HEK293 (cell line): Measurements from ENCODE around the gene WRAP73.

ENCODE experiments used
- CTCF ChIA-PET: fragments of 350-600 bp; formaldehyde crosslinking; extraction: SDS; loops from one replicate; lab custom pipeline; 2021; ENCODE audit warnings: antibody characterized with exemption; lab: Yijun Ruan, JAX
- POLR2A ChIA-PET: fragments of 300-600 bp; formaldehyde crosslinking; extraction: SDS; loops from one replicate; lab custom pipeline; 2020; ENCODE audit warnings: antibody characterized with exemption, inconsistent platforms; lab: Yijun Ruan, JAX
- H3K27ac ChIP-seq: fragments of 200-500 bp; sonication (Bioruptor generic); 2 replicates; pipeline ENCODE4 v1.5.1; 2014; ENCODE audit warnings: low read depth, low read length, control low read depth, inconsistent platforms; ENCODE audit errors: extremely low read depth
- H3K36me3 ChIP-seq, 2 experiments: fragments of 200-500 bp in 1 of 2; sonication (Bioruptor generic) in 1 of 2; 1 replicate in 1 of 2; 2 replicates in 1 of 2; pipeline ENCODE4 v1.5.1; 2014 to 2017; ENCODE audit warnings: inconsistent platforms in 2 of 2, low read length in 2 of 2; ENCODE audit not compliant: control insufficient read depth in 2 of 2, insufficient read depth in 1 of 2
- H3K4me1 ChIP-seq: fragments of 200-500 bp; sonication (Bioruptor generic); 2 replicates; pipeline ENCODE4 v1.5.1; 2014; ENCODE audit warnings: mild to moderate bottlenecking, low read length, inconsistent platforms; ENCODE audit not compliant: control insufficient read depth, insufficient read depth
- H3K4me3 ChIP-seq: 2 replicates; pipeline ENCODE4 v1.5.1; 2011; ENCODE audit warnings: low read depth, mild to moderate bottlenecking, control low read depth, low read length, moderate library complexity
- H3K9me3 ChIP-seq: fragments of 200-500 bp; sonication (Bioruptor generic); 2 replicates; pipeline ENCODE4 v1.5.1; 2014; ENCODE audit warnings: low read depth, low read length, inconsistent platforms; ENCODE audit not compliant: control insufficient read depth, insufficient read depth
- EGR2 ChIP-seq: fragments of 450-650 bp; formaldehyde crosslinking; IDR thresholded peaks from 2 replicates; pipeline ENCODE4 v1.5.1; 2016; ENCODE audit warnings: low read depth, missing biosample characterization, missing genetic modification characterization
- GLIS1 ChIP-seq: fragments of 450-650 bp; formaldehyde crosslinking; IDR thresholded peaks from 2 replicates; pipeline ENCODE4 v1.5.1; 2016; ENCODE audit warnings: missing biosample characterization, missing genetic modification characterization
- GLIS2 ChIP-seq: fragments of 450-650 bp; formaldehyde crosslinking; IDR thresholded peaks from 2 replicates; pipeline ENCODE4 v1.5.1; 2016; ENCODE audit warnings: missing biosample characterization, missing genetic modification characterization
- HIC1 ChIP-seq: fragments of 450-650 bp; formaldehyde crosslinking; IDR thresholded peaks from 2 replicates; pipeline ENCODE4 v1.5.1; 2016; ENCODE audit warnings: missing biosample characterization, missing genetic modification characterization
- SCRT2 ChIP-seq: fragments of 450-650 bp; formaldehyde crosslinking; IDR thresholded peaks from 2 replicates; pipeline ENCODE4 v1.5.1; 2016; ENCODE audit warnings: missing biosample characterization, missing genetic modification characterization
- ZFP3 ChIP-seq: fragments of 450-650 bp; formaldehyde crosslinking; IDR thresholded peaks from 2 replicates; pipeline ENCODE4 v1.5.1; 2016; ENCODE audit warnings: low read depth, missing biosample characterization, missing genetic modification characterization
- ZIC2 ChIP-seq: fragments of 450-650 bp; formaldehyde crosslinking; IDR thresholded peaks from 2 replicates; pipeline ENCODE4 v1.5.1; 2016; ENCODE audit warnings: missing biosample characterization, missing genetic modification characterization
- ZNF138 ChIP-seq: fragments of 450-650 bp; formaldehyde crosslinking; IDR thresholded peaks from 2 replicates; pipeline ENCODE4 v1.5.1; 2016; ENCODE audit warnings: missing biosample characterization, missing genetic modification characterization, borderline replicate concordance
- ZNF169 ChIP-seq: fragments of 450-650 bp; formaldehyde crosslinking; IDR thresholded peaks from 2 replicates; pipeline ENCODE4 v1.5.1; 2016; ENCODE audit warnings: missing biosample characterization, missing genetic modification characterization
- ZNF2 ChIP-seq: fragments of 450-650 bp; formaldehyde crosslinking; IDR thresholded peaks from 2 replicates; pipeline ENCODE4 v1.5.1; 2016; ENCODE audit warnings: missing biosample characterization, missing genetic modification characterization
- ZNF335 ChIP-seq: fragments of 450-650 bp; formaldehyde crosslinking; conservative IDR thresholded peaks from 2 replicates; pipeline ENCODE4 v1.5.1; 2016; ENCODE audit warnings: missing biosample characterization, missing genetic modification characterization
- ZNF571 ChIP-seq: fragments of 450-650 bp; formaldehyde crosslinking; IDR thresholded peaks from 2 replicates; pipeline ENCODE4 v1.5.0; 2017; ENCODE audit warnings: missing biosample characterization, missing genetic modification characterization
- ZNF596 ChIP-seq: fragments of 450-650 bp; IDR thresholded peaks from 2 replicates; pipeline ENCODE4 v1.5.0; 2018; ENCODE audit warnings: missing biosample characterization, mild to moderate bottlenecking, missing genetic modification characterization, moderate library complexity
- ZXDB ChIP-seq: fragments of 450-650 bp; formaldehyde crosslinking; IDR thresholded peaks from 2 replicates; pipeline ENCODE4 v1.5.1; 2016; ENCODE audit warnings: missing biosample characterization, missing genetic modification characterization

WRAP73 gene

GRCh38 chr1:3674100-3675094 is 24.5 kb upstream of the WRAP73 start:
- ChIA-PET CTCF (no interaction called here), POLR2A (no interaction called here)
- Histone ChIP-seq H3K27ac (no peak overlapping the region), H3K4me3 (no peak overlapping the region), H3K9me3 (no peaks in the 10 kb centered on the region), H3K4me1 (no peaks in the 10 kb centered on the region), H3K36me3 (no peaks in the 10 kb centered on the region)
- TF ChIP-seq ZNF2 (tag by site-specific recombination), result no peak
- no peak for TF ChIP-seq ZNF335 (tag by site-specific recombination)
- peak; percentile 91 for TF ChIP-seq ZIC2 (tag by site-specific recombination)
- peak; percentile 5; the same call in 1 of the 2 replicates for TF ChIP-seq GLIS2 (tag by site-specific recombination)
- TF ChIP-seq EGR2 (tag by site-specific recombination), result peak; percentile 31; the same call in 1 of the 2 replicates
- TF ChIP-seq ZNF169 (tag by site-specific recombination), result no peak
- peak; percentile 50; the same call in 1 of the 2 replicates for TF ChIP-seq GLIS1
- TF ChIP-seq ZNF596 (tag by site-specific recombination), result no peak
- TF ChIP-seq ZNF138 (tag by site-specific recombination), result no peak

DNA sequence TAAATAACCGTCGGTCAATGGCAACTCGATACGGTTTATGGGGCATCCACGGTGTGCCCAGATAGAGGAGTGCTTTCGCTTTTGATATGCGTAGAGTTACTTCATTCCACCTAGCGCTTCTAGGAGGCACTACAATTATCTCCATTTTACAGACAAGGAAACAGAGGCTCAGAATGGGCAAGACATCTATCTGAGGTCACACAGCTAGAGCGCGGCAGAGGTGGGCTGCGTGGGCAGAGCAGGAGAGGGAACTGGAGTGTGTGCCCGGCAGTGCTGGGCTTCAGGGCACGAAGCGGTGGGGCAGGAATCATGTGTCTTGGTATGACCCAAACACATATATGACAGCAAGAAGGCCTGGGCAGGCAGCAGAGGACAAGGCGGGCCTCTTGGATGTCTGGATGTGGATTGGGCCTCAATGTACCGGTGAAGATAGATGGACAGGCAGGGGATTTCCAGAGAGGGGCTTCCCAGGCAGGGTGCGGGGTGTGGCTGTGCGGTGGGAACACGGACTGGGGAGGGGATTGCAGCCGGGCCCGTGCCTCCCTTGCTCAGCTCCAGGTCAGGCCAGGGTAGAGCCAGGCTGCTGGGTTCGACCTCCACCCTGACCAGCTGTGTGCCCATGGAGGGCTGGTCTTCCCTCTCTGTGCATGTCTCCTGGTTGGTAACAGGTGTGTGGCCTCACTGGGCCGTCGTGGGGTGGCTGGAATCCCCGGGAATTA is 23.6 kb upstream of the WRAP73 start:
- ChIA-PET CTCF (no interaction called here), POLR2A (no interaction called here)
- H3K4me1 ChIP-seq, result peaks cover under 1% of the 10 kb centered on the region; the same call in 1 of the 2 replicates
- no peaks in the 10 kb centered on the region for H3K9me3 ChIP-seq
- H3K27ac ChIP-seq, result no peak overlapping the region
- TF ChIP-seq SCRT2 (tag by site-specific recombination) (0 out of 2 replicates have a peak, but pooled peaks have one; percentile 27), ZFP3 (no peak)
- H3K4me3 ChIP-seq, result no peak overlapping the region
- H3K36me3 ChIP-seq, result no peaks in the 10 kb centered on the region

- peaks cover 2% of the 10 kb centered on the region; the same call in 1 of the 2 replicates for H3K4me1 ChIP-seq
- no peaks in the 10 kb centered on the region for H3K36me3 ChIP-seq
- H3K9me3 ChIP-seq, result no peaks in the 10 kb centered on the region
- ChIA-PET CTCF (no interaction called here), POLR2A (no interaction called here)
- H3K4me3 ChIP-seq, result no peak overlapping the region
- no peak overlapping the region for H3K27ac ChIP-seq
- TF ChIP-seq HIC1 (tag by site-specific recombination) (peak; percentile 52; the same call in 1 of the 2 replicates), EGR2 (tag by site-specific recombination) (0 out of 2 replicates have a peak, but pooled peaks have one; percentile 11), SCRT2 (tag by site-specific recombination) (no peak), ZNF571 (tag by site-specific recombination) (no peak), ZXDB (tag by site-specific recombination) (no peak)
Observed at GRCh38 chr1:3672971-3673361, 23.1 kb upstream of the WRAP73 start.
